HCT116 (cell line): ENCODE measurements around the gene SHANK2. TPM values are rescaled to one million over a fixed set of nuclear protein-coding genes. Genes with fewer than 3 reads are reported as not detected.

Experiments
- ATAC-seq: fragments of 200-7000 bp; cut with Tn5 transposase; 2 replicates; pipeline ENCODE4 v1.9.1; 2020; ENCODE audit warnings: mild to moderate bottlenecking, moderate library complexity
- BruUV-seq: library from RNA; stranded (reverse); fragments of 400-500 nt; replicated peaks from 2 replicates; lab custom pipeline; 2021; lab: Mats Ljungman, UMichigan
- CTCF ChIA-PET: fragments of 300-600 bp; sonication (Branson Sonifier 250); formaldehyde crosslinking; loops from one replicate; lab custom pipeline; 2021; ENCODE audit warnings: antibody characterized with exemption; lab: Charles Lee
- POLR2A ChIA-PET: fragments of 300-600, 350-600 bp; sonication (Branson Sonifier 250); formaldehyde crosslinking; loops from one replicate; lab custom pipeline; 2021; ENCODE audit warnings: antibody characterized with exemption; lab: Charles Lee
- RAD21 ChIA-PET, 2 experiments: fragments of 300-600 bp; sonication (Branson Sonifier 250); formaldehyde crosslinking; loops; one replicate each; lab custom pipeline; 2023; ENCODE audit warnings: low total read pairs in 2 of 2; ENCODE audit not compliant: uncharacterized antibody in 2 of 2, unreplicated experiment in 2 of 2, low non-redundant PET in 1 of 2; lab: Charles Lee
- DNase-seq: peaks from one replicate; pipeline ENCODE4 v3.0.0-alpha.2; 2010; ENCODE audit warnings: low read depth, low spot score
- H2AFZ ChIP-seq: fragments of 200-600 bp; shearing (Covaris generic), sonication (generic); 2 replicates; pipeline ENCODE4 v1.6.1; 2017; ENCODE audit warnings: low read depth, mixed run types, mixed read lengths, antibody characterized with exemption, low read length; ENCODE audit not compliant: poor library complexity, severe bottlenecking
- H3K27ac ChIP-seq: 2 replicates; pipeline ENCODE4 v1.5.1; 2012; ENCODE audit warnings: low read depth, low read length
- H3K27me3 ChIP-seq: fragments of 200-600 bp; sonication (generic); 2 replicates; pipeline ENCODE4 v1.6.1; 2016; ENCODE audit warnings: mixed run types, low read length, mixed read lengths; ENCODE audit not compliant: insufficient read depth
- H3K36me3 ChIP-seq, 2 experiments: fragments of 200-500 bp in 1 of 2; fragments of 200-600 bp in 1 of 2; sonication (Bioruptor generic) in 1 of 2; sonication (generic) in 1 of 2; 2 replicates each; pipeline versions ENCODE4 v1.5.1 to v1.6.1; 2014 to 2016; ENCODE audit warnings: low read length in 2 of 2, inconsistent platforms in 1 of 2, mixed read lengths in 1 of 2, mixed run types in 1 of 2; ENCODE audit not compliant: insufficient read depth in 2 of 2, control insufficient read depth in 1 of 2
- H3K4me1 ChIP-seq, 2 experiments: fragments of 200-600 bp in 1 of 2; sonication (generic) in 1 of 2; 2 replicates each; pipeline versions ENCODE4 v1.5.1 to v1.6.1; 2012 to 2017; ENCODE audit warnings: low read length in 2 of 2, inconsistent platforms in 1 of 2, mild to moderate bottlenecking in 1 of 2, mixed read lengths in 1 of 2, mixed run types in 1 of 2, moderate library complexity in 1 of 2; ENCODE audit not compliant: insufficient read depth in 2 of 2, control insufficient read depth in 1 of 2
- H3K4me2 ChIP-seq: fragments of 200-600 bp; sonication (generic); 2 replicates; pipeline ENCODE4 v1.6.1; 2017; ENCODE audit warnings: mixed run types, low read length, mixed read lengths
- H3K4me3 ChIP-seq, 2 experiments: fragments of 200-600 bp in 1 of 2; sonication (generic) in 1 of 2; replicated peaks in 1 of 2; 2 replicates each; pipeline ENCODE4 v1.5.1; 2011 to 2016; ENCODE audit warnings: low read length in 2 of 2, control low read depth in 1 of 2, low read depth in 1 of 2, mild to moderate bottlenecking in 1 of 2, mixed read lengths in 1 of 2, mixed run types in 1 of 2
- H3K79me2 ChIP-seq: fragments of 200-600 bp; sonication (generic); 2 replicates; pipeline ENCODE4 v1.6.1; 2017; ENCODE audit warnings: mild to moderate bottlenecking, mixed run types, low read length, moderate library complexity, mixed read lengths; ENCODE audit not compliant: insufficient read depth
- H3K9ac ChIP-seq: fragments of 200-600 bp; sonication (generic); 2 replicates; pipeline ENCODE4 v1.6.1; 2016; ENCODE audit warnings: low read length, mixed read lengths
- H3K9me2 ChIP-seq: fragments of 200-600 bp; sonication (generic), shearing (Covaris generic); 2 replicates; pipeline ENCODE4 v1.6.1; 2017; ENCODE audit warnings: mixed run types, mild to moderate bottlenecking, moderate library complexity; ENCODE audit not compliant: insufficient read depth
- H3K9me3 ChIP-seq, 2 experiments: fragments of 200-500 bp in 1 of 2; fragments of 200-600 bp in 1 of 2; sonication (Bioruptor generic) in 1 of 2; sonication (generic) in 1 of 2; 2 replicates each; pipeline ENCODE4 v1.6.1; 2014 to 2017; ENCODE audit warnings: low read length in 2 of 2, mixed read lengths in 2 of 2, inconsistent platforms in 1 of 2, low read depth in 1 of 2, mild to moderate bottlenecking in 1 of 2, mixed run types in 1 of 2, moderate library complexity in 1 of 2; ENCODE audit not compliant: control insufficient read depth in 1 of 2, insufficient read depth in 1 of 2
- H4K20me1 ChIP-seq: fragments of 200-600 bp; sonication (generic), shearing (Covaris generic); 2 replicates; pipeline ENCODE4 v1.6.1; 2017; ENCODE audit warnings: mixed run types, mild to moderate bottlenecking, moderate library complexity; ENCODE audit not compliant: insufficient read depth
- CBX3 ChIP-seq: IDR thresholded peaks from 2 replicates; pipeline ENCODE4 v1.6.1; 2012; ENCODE audit warnings: low read depth
- CEBPB ChIP-seq: IDR thresholded peaks from 2 replicates; pipeline ENCODE4 v1.6.1; 2012; ENCODE audit warnings: low read depth
- EZH2 ChIP-seq: fragments of 200-600 bp; sonication (generic); IDR thresholded peaks from 2 replicates; pipeline ENCODE4 v1.6.1; 2017; ENCODE audit warnings: antibody characterized with exemption, mixed run types
- EZH2phosphoT487 ChIP-seq: fragments of 200-600 bp; IDR thresholded peaks from 2 replicates; pipeline ENCODE4 v1.6.1; 2018; ENCODE audit warnings: antibody characterized with exemption, borderline replicate concordance
- FOSL1 ChIP-seq: IDR thresholded peaks from 2 replicates; pipeline ENCODE4 v1.6.1; 2012; ENCODE audit warnings: low read depth
- JUND ChIP-seq: IDR thresholded peaks from 2 replicates; pipeline ENCODE4 v1.6.1; 2012
- POLR2A ChIP-seq: IDR thresholded peaks from 2 replicates; pipeline ENCODE4 v1.7.0; 2011; ENCODE audit warnings: borderline replicate concordance; ENCODE audit not compliant: insufficient read depth, insufficient read length; ENCODE audit errors: extremely low read depth
- REST ChIP-seq: IDR thresholded peaks from 2 replicates; pipeline ENCODE4 v1.6.1; 2012; ENCODE audit warnings: low read depth
- SIN3A ChIP-seq: IDR thresholded peaks from 2 replicates; pipeline ENCODE4 v1.6.1; 2012; ENCODE audit warnings: low read depth
- SP1 ChIP-seq: IDR thresholded peaks from 2 replicates; pipeline ENCODE4 v1.6.1; 2012; ENCODE audit warnings: low read depth
- TCF7L2 ChIP-seq: IDR thresholded peaks from 2 replicates; pipeline ENCODE4 v1.7.0; 2011; ENCODE audit warnings: borderline replicate concordance, inconsistent platforms; ENCODE audit not compliant: insufficient read depth, insufficient read length; ENCODE audit errors: extremely low read depth
- YY1 ChIP-seq: IDR thresholded peaks from 2 replicates; pipeline ENCODE4 v1.6.1; 2011; ENCODE audit warnings: low read length, low read depth, moderate library complexity, mild to moderate bottlenecking; ENCODE audit not compliant: insufficient replicate concordance; ENCODE audit errors: extremely low read depth
- ZFX ChIP-seq: fragments of 450-650 bp; IDR thresholded peaks from 2 replicates; pipeline ENCODE4 v1.6.1; 2017
- intact Hi-C: fragments of 100-400 bp; cut with micrococcal nuclease; formaldehyde crosslinking; loops from 2 replicates; pipeline ENCODE4 v1.10.0; 2022
- total RNA-seq: library from RNA; stranded (reverse); gene quantifications from one replicate; pipeline ENCODE4 v1.2.1, GENCODE V29; 2021; ENCODE audit not compliant: unreplicated experiment
- TF ChIP-seq, protein P1 (sequence below): IDR thresholded peaks from 2 replicates; pipeline ENCODE4 v1.6.1; 2012

The SHANK2 gene
- total RNA-seq, 1 experiment from 2014 or later = 16.9 TPM

DNA sequence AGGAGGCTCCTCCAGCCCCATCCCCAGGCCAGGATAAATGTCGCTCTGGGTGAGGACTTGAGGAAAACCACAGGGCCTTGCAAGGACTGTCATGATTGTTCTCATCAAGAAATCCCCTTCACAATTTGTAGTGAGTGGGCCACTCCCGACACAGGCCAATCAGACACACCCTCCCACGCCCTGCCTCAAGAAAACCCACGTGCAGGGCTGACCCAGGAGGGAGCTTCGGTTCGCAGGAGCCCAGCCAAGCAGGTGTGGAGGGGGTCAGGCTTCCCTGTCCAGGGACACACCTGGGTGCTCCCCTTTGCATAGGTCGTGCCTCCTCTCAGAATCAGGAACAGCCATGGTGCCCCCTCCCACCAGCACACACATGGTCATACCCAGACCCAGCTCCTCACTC lies 43.2 kb downstream of the SHANK2 start (continued):
- TF ChIP-seq TCF7L2 (no peak), EZH2phosphoT487 (no peak)
- TF ChIP-seq, protein P1, sequence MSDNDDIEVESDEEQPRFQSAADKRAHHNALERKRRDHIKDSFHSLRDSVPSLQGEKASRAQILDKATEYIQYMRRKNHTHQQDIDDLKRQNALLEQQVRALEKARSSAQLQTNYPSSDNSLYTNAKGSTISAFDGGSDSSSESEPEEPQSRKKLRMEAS = no peak

DNA sequence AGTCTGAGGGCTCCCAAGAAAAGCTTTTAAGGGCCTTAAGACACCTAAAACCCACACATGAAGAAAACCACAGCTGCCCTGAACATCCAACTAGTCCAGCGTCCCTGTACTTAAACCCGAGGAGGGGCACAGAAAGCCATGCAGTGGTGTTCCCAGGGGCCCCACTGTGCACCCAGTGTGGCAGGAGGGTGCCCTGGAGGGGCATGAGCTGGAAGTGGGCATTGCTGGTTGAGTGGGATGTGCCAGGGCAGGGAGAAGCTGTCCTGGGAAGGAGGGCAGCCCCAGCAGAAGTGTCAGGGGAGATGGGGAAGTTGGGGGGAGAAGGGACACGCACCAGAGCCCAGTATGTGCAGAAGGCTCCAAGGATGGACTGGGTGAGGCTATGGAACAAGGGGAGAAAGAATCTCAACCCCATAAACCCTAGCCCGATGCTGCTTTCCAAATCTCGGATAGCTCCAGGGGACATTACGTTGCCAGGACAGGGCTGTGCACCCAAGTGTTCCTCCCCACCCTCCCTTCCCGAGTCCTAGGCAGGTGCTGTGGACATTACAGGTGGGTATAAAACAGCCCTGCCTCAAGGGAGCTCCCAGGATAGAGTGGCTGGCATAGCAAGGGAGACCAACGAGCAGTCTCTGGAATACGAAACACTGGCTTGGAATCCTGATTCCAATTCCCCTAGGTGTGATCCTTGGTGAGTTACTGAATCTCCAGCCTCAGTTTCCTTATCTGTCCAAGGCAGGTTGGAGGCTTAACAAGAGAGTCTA lies 44.2 kb downstream of the SHANK2 start:
- TF ChIP-seq ZFX (no peak), POLR2A (no peak), CEBPB (no peak)
- DNase-seq (no peak), ATAC-seq (no peak)
- ChIA-PET RAD21 (no interaction called here), POLR2A (no interaction called here), CTCF (no interaction called here)
- Histone ChIP-seq H3K36me3 (no peaks in the 10 kb centered on the region), H3K4me1 (peaks cover 4 to 14% of the 10 kb centered on the region in 2 experiments; a peak in 3 of 4 replicates), H3K9me3 (peaks cover 0 to 5% of the 10 kb centered on the region in 2 experiments; a peak in 1 of 4 replicates), H2AFZ (no peak overlapping the region), H3K27ac (no peak overlapping the region), H3K27me3 (no peaks in the 10 kb centered on the region), H4K20me1 (no peaks in the 10 kb centered on the region), H3K9me2 (no peaks in the 10 kb centered on the region), H3K79me2 (no peaks in the 10 kb centered on the region), H3K4me3 (no peak overlapping the region), H3K4me2 (no peak overlapping the region), H3K9ac (no peak overlapping the region)
- no TSS peak for BruUV-seq
- intact Hi-C loops = no loop called here

DNA sequence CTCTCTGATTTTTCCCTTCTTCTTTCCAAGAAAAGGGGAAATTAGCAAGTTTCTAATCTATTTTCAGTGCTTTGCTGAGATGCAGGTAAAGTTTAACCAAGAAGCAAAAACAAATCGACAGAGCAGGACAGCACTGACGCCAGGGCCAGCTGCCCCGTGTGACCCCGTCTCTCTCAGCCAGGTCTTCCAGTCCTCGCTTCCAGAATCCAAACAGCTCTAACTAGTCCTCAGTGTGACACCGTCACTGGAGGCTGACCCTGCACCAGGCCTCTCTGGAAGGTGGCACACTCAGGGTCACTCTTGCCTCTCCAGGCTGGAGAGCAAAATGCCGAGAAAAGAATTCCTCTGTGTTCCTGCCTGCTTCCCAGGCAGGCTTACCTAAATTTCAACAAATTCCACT lies 44.8 kb downstream of the SHANK2 start:
- intact Hi-C loops = no loop called here
- Histone ChIP-seq H3K9ac (no peak overlapping the region), H2AFZ (no peak overlapping the region), H3K9me3 (peaks cover 0 to 5% of the 10 kb centered on the region in 2 experiments; a peak in 1 of 4 replicates), H3K79me2 (no peaks in the 10 kb centered on the region), H3K4me2 (no peak overlapping the region), H3K4me3 (no peak overlapping the region), H3K27ac (no peak overlapping the region), H3K36me3 (no peaks in the 10 kb centered on the region), H3K27me3 (no peaks in the 10 kb centered on the region), H3K4me1 (peaks cover 4 to 18% of the 10 kb centered on the region in 2 experiments; a peak in 3 of 4 replicates), H4K20me1 (no peaks in the 10 kb centered on the region), H3K9me2 (no peaks in the 10 kb centered on the region)
- ChIA-PET RAD21 (no interaction called here), CTCF (no interaction called here), POLR2A (no interaction called here)
- ATAC-seq (no peak), DNase-seq (no peak)
- no TSS peak for BruUV-seq
- no peak for TF ChIP-seq EZH2
- TF ChIP-seq CBX3 = no peak
- TF ChIP-seq EZH2phosphoT487 = no peak
- TF ChIP-seq SIN3A = no peak
- no peak for TF ChIP-seq REST
- TF ChIP-seq JUND = no peak
- TF ChIP-seq SP1 = no peak
- TF ChIP-seq FOSL1 = no peak
- no peak for TF ChIP-seq YY1
